Stromal cell of bone marrow (primary cell): Measurements from ENCODE around the gene EGR2.

Experiments
- DNase-seq: peaks from one replicate; pipeline ENCODE4 v3.0.0-alpha.2; 2012; ENCODE audit warnings: low read depth

EGR2 gene

GRCh38 chr10:62817766-62818425, 1.7 kb upstream of the EGR2 start:
- DNase-seq = no peak

DNA sequence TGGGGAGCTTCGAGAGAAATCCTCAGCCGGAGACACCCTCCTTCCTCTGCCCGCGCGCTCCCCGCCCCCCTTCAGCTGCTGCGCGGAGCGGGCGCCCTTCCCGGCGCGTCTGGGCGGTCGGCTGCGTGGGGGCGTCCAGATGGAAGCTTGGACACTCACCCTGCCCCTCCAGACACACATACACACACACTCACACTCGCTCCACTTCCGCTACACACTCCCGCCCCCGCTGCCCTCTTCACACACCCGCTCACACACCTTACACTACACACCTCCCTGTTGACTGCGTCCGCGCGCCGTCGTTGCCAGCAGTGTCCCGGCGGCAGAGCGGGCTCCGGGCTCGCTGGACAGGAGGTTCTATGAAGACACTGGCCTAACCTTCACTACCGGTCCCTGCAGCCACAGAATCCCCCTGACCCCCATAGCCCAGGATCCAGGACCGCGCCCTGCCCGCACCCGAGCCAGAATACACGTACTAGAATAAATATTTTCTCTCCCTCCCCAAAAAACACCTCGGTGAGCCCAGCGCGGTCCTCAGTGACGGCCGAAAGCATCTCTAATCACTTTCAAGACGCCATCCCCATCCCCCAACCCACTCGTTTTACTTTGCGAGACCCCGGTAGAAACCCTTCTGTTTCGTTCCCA, 1.1 kb upstream of the EGR2 start:
- DNase-seq = no peak

DNA sequence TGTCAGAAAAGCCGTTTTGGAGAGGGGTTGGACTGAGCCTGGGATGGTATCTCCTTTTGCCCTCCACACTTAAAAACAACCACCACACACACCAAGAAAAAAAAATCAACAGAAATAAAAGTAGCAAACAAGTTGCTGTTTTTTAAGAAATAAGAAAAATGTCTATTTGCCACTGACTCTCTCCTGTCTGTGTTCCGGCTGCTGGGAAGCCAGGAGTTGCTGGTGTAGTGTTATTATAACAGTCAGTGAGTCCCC, 163 bp downstream of the EGR2 start:
- no peak for DNase-seq

- no peak for DNase-seq
These were observed 638 bp downstream of the EGR2 start for GRCh38 chr10:62815381-62816075.

DNA sequence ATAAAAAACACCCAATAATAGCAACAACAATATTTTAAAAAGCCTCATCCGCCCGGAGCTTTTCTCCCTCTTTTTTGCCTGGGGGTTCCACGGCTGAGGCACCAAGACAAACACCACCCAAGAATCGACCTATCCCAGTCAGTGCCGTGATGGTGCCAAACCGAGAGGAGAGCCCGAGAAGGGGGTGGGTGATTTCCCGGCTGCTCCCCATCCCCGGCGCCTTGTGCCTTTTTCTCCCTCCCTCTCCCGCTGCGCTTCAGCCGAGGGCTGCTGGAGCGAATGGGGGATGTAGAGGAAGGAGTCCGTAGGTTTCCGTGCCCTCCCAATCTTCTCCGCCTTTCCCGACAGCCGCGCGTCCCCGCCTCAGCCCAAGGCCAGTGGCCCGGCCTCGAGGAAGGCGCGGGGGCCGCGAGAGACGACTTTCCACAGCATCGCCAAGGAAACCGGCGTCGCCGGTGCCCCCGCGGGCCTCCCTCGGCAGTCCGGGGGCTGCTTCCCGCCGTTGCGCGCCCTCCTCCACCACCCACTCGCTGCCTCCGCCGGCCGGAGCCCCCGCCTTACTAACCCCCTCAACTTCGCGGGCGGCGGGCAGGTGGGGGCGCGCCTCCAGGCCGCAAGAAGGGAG, 1.3 kb downstream of the EGR2 start:
- no peak for DNase-seq

DNA sequence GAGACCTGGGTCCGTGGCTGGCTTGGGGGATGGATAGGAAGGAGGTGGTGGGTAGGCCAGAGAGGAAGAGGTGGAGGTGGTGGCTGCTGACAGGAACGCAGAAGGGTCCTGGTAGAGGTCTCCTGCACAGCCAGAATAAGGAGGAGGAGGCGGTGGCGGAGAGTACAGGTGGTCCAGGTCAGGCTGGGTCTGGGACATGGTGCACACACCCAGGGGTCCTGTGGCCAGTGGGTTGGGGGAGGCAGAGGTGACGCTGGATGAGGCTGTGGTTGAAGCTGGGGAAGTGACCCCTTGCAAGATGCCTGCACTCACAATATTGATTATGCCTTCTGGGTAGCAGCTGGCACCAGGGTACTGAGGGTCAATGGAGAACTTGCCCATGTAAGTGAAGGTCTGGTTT, 2.2 kb downstream of the EGR2 start:
- no peak for DNase-seq

- DNase-seq = no peak
These were observed 2.7 kb downstream of the EGR2 start for GRCh38 chr10:62813453-62813852.

DNA sequence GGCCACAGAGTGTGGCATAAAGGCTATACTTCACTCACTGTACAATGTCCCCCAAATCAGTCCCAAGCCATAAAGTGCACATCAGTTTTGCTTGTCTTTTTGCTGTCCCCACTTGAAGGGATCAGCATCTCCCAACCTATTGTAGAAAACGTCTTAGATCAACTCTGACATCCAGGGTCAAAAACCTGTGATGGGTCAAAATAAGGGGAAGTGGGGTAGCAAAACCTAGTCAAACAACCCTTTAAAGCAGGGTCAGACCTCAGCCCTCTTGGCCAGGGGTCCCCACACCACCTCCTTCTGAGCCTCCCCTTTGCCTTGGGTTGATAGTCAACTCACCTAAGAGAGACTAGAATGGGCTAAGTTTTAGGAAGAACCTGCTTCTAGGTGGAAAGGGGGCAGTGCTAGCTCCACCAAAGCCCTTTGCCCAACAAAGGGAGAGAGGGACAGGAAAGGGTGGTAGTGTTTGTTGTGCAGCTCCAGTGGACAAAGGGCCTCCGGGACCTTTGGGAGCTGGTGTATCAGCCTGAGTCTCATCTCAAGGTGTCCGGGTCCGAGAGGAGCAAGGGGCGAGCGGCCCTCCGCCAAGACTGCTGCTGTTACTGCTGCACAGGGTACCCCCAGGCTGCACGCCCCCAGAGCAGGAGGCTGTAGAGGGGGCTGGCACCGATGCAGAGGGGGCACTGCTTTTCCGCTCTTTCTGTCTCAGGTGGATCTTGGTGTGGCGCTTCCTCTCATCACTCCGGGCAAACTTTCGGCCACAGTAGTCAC, 3.3 kb downstream of the EGR2 start:
- DNase-seq = no peak

DNA sequence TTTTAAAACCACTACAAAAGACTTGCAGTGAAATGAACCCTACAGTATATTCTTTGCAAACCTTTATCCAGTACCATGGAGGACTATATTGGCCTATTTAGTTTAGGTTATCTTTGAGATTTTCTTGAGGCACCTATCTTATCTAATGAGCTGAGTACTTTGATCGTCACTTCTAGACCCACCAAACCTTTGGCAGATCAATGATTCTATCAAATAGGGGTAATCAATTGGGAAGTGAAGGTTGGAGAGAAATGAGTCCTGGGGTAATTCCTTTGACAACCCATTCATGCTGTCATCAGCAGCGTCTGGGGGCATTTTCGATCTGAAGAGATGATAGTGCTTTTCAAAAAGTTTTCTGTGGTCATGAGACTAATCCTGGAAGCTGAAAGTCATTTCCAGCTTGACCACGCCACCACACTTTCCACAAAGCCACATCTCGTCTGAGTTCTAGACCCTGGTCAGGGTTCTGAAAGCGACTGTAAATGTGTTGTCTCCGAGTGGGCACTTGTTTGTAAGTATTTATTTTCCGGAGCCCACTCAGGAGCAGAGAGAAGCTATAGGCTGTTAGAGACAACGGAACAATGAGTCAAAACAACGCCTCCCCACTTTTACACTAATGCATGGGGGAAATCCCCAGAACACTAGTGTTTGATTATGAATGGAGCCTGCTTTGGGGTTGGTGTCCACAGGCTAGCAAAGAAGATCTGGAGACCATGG, 4.8 kb downstream of the EGR2 start:
- no peak for DNase-seq

GRCh38 chr10:62810156-62810902, 5.8 kb downstream of the EGR2 start:
- no peak for DNase-seq

DNA sequence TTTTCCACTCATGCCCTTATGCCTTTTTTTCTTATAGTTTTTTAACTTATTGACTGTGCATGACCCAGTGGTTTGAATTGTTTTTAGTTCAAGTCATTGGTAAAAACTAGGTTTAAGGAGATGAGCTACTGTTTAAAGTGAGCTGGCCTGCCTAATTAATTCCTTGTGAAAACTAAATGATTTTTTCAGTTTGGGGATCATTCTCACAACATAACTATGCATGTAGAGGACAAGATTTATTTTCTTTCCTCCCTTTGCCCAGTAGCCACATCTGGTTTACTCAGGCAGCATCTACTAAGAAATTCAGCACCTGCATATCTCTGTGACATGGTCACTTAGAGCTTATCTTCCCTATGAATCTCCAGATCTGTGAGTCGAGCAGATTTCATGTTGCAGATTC, 9.9 kb downstream of the EGR2 start:
- DNase-seq = no peak

GRCh38 chr10:62805231-62806099, 10.7 kb downstream of the EGR2 start:
- no peak for DNase-seq

- DNase-seq = peak; percentile 67
These were observed 11.6 kb downstream of the EGR2 start, which contains the start of gene ADO for GRCh38 chr10:62804356-62805230. Gene ADO, plus strand, starts transcription at chr10:62804720. Its CDS starts 340 bp downstream, at chr10:62805060.

GRCh38 chr10:62803724-62804355, 12.3 kb downstream of the EGR2 start:
- DNase-seq = no peak

GRCh38 chr10:62801871-62802270, 14.3 kb downstream of the EGR2 start:
- no peak for DNase-seq

DNA sequence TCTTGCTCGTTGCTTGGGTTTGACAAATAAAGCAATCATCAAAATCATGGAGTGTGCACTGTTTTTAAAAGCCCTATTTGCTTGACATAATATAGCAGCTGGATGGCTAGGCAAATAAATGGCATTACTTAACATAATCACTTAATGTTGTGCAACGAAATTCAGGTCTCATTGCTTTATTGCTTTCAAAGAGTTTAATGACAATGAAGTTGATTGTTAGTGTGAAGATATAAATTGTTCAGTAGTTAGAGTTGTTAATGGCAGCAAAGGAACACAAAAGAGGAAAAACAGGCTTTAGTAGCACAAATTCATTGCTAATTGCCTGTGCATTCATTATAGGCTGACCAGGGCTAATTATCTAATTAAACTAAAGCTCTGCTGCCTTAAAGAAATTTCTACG, 19.3 kb downstream of the EGR2 start:
- no peak for DNase-seq

- no peak for DNase-seq
These were observed 20.4 kb downstream of the EGR2 start for GRCh38 chr10:62795762-62796161.

GRCh38 chr10:62795100-62795499, 21.1 kb downstream of the EGR2 start:
- no peak for DNase-seq

DNA sequence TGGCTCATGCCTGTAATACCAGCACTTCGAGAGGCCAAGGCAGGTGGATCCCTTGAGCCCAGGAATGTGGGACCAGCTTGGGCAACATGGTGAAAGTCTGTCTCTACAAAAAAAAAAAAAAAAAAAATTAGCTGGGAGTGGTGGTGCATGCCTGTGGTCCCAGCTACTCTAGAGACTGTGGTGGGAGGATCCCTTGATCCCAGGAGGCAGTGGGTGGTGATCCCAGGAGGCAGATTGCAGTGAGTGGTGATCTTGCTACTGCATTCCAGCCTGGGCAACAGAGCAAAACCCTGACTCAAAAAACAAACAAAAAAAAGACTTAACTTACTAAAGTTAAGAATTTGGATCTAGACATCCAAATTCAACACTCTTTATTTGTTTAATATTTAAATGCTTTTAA, 21.9 kb downstream of the EGR2 start:
- DNase-seq = no peak
